IMR-90 (cell line): Measurements from ENCODE around the gene ERGIC2. TPM values are rescaled to one million over a fixed set of nuclear protein-coding genes. Genes with fewer than 3 reads are reported as not detected.
"Not testable (repeated sequence)": the region's sequence is repeated elsewhere in the genome, so short reads cannot be mapped to it uniquely, and the experiment has no call there.

ENCODE experiments used
- ATAC-seq: fragments of 200-7000 bp; cut with Tn5 transposase; 2 replicates; pipeline ENCODE4 v1.9.1; 2020; ENCODE audit warnings: low read depth, mild to moderate bottlenecking, moderate library complexity
- BruUV-seq: library from RNA; stranded (reverse); fragments of 400-500 nt; replicated peaks from 2 replicates; lab custom pipeline; 2021; lab: Mats Ljungman, UMichigan
- CTCF ChIA-PET: fragments of 300-600 bp; formaldehyde crosslinking; extraction: SDS; loops from one replicate; lab custom pipeline; 2021; ENCODE audit warnings: antibody characterized with exemption; lab: Yijun Ruan, JAX
- POLR2A ChIA-PET: fragments of 300-600 bp; sonication (Branson Sonifier 250); formaldehyde crosslinking; loops from one replicate; lab custom pipeline; 2022; ENCODE audit warnings: antibody characterized with exemption; ENCODE audit not compliant: unreplicated experiment; lab: Charles Lee
- DNase-seq: peaks from one replicate; pipeline ENCODE4 v3.0.0; 2013
- H2AFZ ChIP-seq: replicated peaks from 2 replicates; pipeline ENCODE3; 2013; ENCODE audit warnings: low read length, mild to moderate bottlenecking; ENCODE audit not compliant: poor library complexity
- H2AK5ac ChIP-seq: 2 replicates; pipeline ENCODE4 v1.6.1; 2013; ENCODE audit warnings: low read depth, low read length, inconsistent platforms
- H2AK9ac ChIP-seq: replicated peaks from 2 replicates; pipeline ENCODE3; 2013; ENCODE audit warnings: mild to moderate bottlenecking, low read depth, low read length, moderate library complexity; ENCODE audit not compliant: poor library complexity
- H2BK120ac ChIP-seq: 2 replicates; pipeline ENCODE4 v1.6.1; 2013; ENCODE audit warnings: low read depth, low read length, inconsistent platforms
- H2BK15ac ChIP-seq: 3 replicates; pipeline ENCODE4 v1.6.1; 2013; ENCODE audit warnings: low read depth, low read length, inconsistent platforms
- H2BK20ac ChIP-seq: 2 replicates; pipeline ENCODE4 v1.6.1; 2013; ENCODE audit warnings: low read depth, mild to moderate bottlenecking, inconsistent platforms, low read length, moderate library complexity
- H2BK5ac ChIP-seq: 2 replicates; pipeline ENCODE4 v1.6.1; 2013; ENCODE audit warnings: mild to moderate bottlenecking, low read depth, low read length, inconsistent platforms; ENCODE audit not compliant: poor library complexity, severe bottlenecking
- H3K14ac ChIP-seq: replicated peaks from 2 replicates; pipeline ENCODE4 v1.6.1; 2013; ENCODE audit warnings: low read depth, low read length, inconsistent platforms
- H3K18ac ChIP-seq: 2 replicates; pipeline ENCODE4 v1.6.1; 2013; ENCODE audit warnings: low read depth, low read length, control low read depth
- H3K23ac ChIP-seq: 2 replicates; pipeline ENCODE4 v1.6.1; 2013; ENCODE audit warnings: low read depth, low read length, inconsistent platforms
- H3K27ac ChIP-seq: 2 replicates; pipeline ENCODE4 v1.5.1; 2013; ENCODE audit warnings: mild to moderate bottlenecking, control low read depth, low read length; ENCODE audit not compliant: insufficient read depth
- H3K27me3 ChIP-seq: 2 replicates; pipeline ENCODE4 v1.6.1; 2013; ENCODE audit warnings: low read length; ENCODE audit not compliant: control insufficient read depth, insufficient read depth
- H3K36me3 ChIP-seq: 2 replicates; pipeline ENCODE4 v1.6.1; 2013; ENCODE audit warnings: low read length, mixed read lengths; ENCODE audit not compliant: control insufficient read depth, insufficient read depth
- H3K4ac ChIP-seq: 2 replicates; pipeline ENCODE4 v1.6.1; 2013; ENCODE audit warnings: low read depth, low read length, inconsistent platforms
- H3K4me1 ChIP-seq: 2 replicates; pipeline ENCODE4 v1.6.1; 2013; ENCODE audit warnings: low read length, mixed read lengths; ENCODE audit not compliant: control insufficient read depth, insufficient read depth
- H3K4me2 ChIP-seq: 2 replicates; pipeline ENCODE4 v1.6.1; 2013; ENCODE audit warnings: low read depth, mild to moderate bottlenecking, control low read depth, low read length, moderate library complexity
- H3K4me3 ChIP-seq: 2 replicates; pipeline ENCODE4 v1.5.1; 2013; ENCODE audit warnings: low read depth, mild to moderate bottlenecking, control low read depth, low read length, moderate library complexity; ENCODE audit not compliant: insufficient read depth
- H3K56ac ChIP-seq: 2 replicates; pipeline ENCODE4 v1.6.1; 2013; ENCODE audit warnings: low read length, inconsistent platforms; ENCODE audit not compliant: insufficient read depth; ENCODE audit errors: extremely low read depth
- H3K79me1 ChIP-seq, 2 experiments: 2 replicates each; pipeline ENCODE4 v1.6.1; 2013; ENCODE audit warnings: low read length in 2 of 2, inconsistent platforms in 1 of 2, low read depth in 1 of 2
- H3K9ac ChIP-seq: 2 replicates; pipeline ENCODE4 v1.6.1; 2013; ENCODE audit warnings: low read depth, low read length, control low read depth
- H3K9me1 ChIP-seq: 2 replicates; pipeline ENCODE4 v1.6.1; 2013; ENCODE audit warnings: low read length, inconsistent platforms; ENCODE audit not compliant: insufficient read depth
- H3K9me3 ChIP-seq: 2 replicates; pipeline ENCODE4 v1.6.1; 2013; ENCODE audit warnings: low read length; ENCODE audit not compliant: control insufficient read depth, insufficient read depth
- H4K20me1 ChIP-seq: 2 replicates; pipeline ENCODE4 v1.6.1; 2013; ENCODE audit warnings: low read length, inconsistent platforms; ENCODE audit not compliant: insufficient read depth
- H4K5ac ChIP-seq: 2 replicates; pipeline ENCODE4 v1.6.1; 2013; ENCODE audit warnings: mild to moderate bottlenecking, low read depth, low read length, control low read depth
- H4K8ac ChIP-seq, 2 experiments: 2 replicates each; pipeline ENCODE4 v1.6.1; 2013; ENCODE audit warnings: low read depth in 2 of 2, low read length in 2 of 2, control low read depth in 1 of 2, inconsistent platforms in 1 of 2
- H4K91ac ChIP-seq: 2 replicates; pipeline ENCODE4 v1.6.1; 2013; ENCODE audit warnings: low read depth, low read length, inconsistent platforms; ENCODE audit not compliant: insufficient read depth
- WGBS, 2 experiments: methylation state at CpG; one replicate each; pipeline versions ENCODE4 v1.1.5 to v1.1.7; 2013; ENCODE audit warnings: missing lambda C conversion rate in 2 of 2; ENCODE audit not compliant: insufficient read length in 1 of 2; ENCODE audit errors: extremely low coverage in 2 of 2; 5-methylcytosine and 5-hydroxymethylcytosine counted together
- dilution Hi-C: fragments of 300-500 bp; cut with HindIII; formaldehyde crosslinking; loops from one replicate; pipeline ENCODE4 v1.14.3; 2018; ENCODE audit warnings: low sequenced_read_pairs; ENCODE audit not compliant: unreplicated experiment
- in situ Hi-C: fragments of 300-500 bp; cut with MboI; formaldehyde crosslinking; loops from 3 replicates; pipeline ENCODE4 v1.14.3; 2019; ENCODE audit warnings: low sequenced_read_pairs, inconsistent platforms, mixed read lengths
- intact Hi-C: fragments of 100-400 bp; cut with micrococcal nuclease; formaldehyde crosslinking; loops from 2 replicates; pipeline ENCODE4 v1.10.0; 2022
- polyA plus RNA-seq, 3 experiments: library from polyadenylated mRNA; depleted of rRNA; stranded (reverse); fragments of >200 nt; gene quantifications; 2 replicates each; pipeline ENCODE4 v1.2.3, GENCODE V29; 2012; ENCODE audit warnings: low replicate concordance in 1 of 3
- total RNA-seq: library from RNA; depleted of rRNA; stranded (reverse); fragments of >200 nt; gene quantifications from 2 replicates; pipeline ENCODE4 v1.2.3, GENCODE V29; 2012

The ERGIC2 gene
- total and polyA plus RNA-seq, 2 of the 4 experiments (the other 2 are of a cell fraction), result 41.0 to 45.3 TPM

DNA sequence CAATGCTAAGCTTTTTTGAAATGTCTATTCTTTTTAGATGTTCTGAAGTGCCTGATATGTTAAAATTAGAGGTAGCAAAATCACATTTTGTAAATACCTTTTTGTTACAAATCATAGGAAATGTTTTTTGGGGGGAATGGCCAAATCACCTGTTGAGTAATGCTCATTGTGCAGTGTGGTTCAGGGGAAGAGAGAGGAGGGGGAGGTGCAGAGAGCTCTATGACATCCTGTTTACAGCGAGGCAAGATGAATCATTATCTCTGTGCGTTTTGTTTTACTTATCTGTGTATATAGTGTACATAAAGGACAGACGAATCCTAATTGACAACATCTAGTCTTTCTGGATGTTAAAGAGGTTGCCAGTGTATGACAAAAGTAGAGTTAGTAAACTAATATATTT is 9.4 kb upstream of the ERGIC2 start:
- ATAC-seq, result peak; percentile 63; the same call in 1 of the 2 replicates
- H2BK20ac ChIP-seq, H3K4me3 ChIP-seq, H2AK9ac ChIP-seq, intact Hi-C loops, H2BK120ac ChIP-seq, H3K79me1 ChIP-seq, H3K23ac ChIP-seq, in situ Hi-C loops, H3K9me3 ChIP-seq, CTCF ChIA-PET, H4K91ac ChIP-seq, H3K9ac ChIP-seq, H4K8ac ChIP-seq, H3K36me3 ChIP-seq, H2AFZ ChIP-seq, H2AK5ac ChIP-seq, H3K14ac ChIP-seq, H3K4me1 ChIP-seq, H3K27me3 ChIP-seq, POLR2A ChIA-PET, H4K20me1 ChIP-seq, H3K4ac ChIP-seq, H4K5ac ChIP-seq, BruUV-seq, H3K18ac ChIP-seq, H3K56ac ChIP-seq, H2BK5ac ChIP-seq, H3K27ac ChIP-seq, dilution Hi-C loops, H3K9me1 ChIP-seq, H2BK15ac ChIP-seq, H3K4me2 ChIP-seq: not testable (repeated sequence)
- WGBS, 2 experiments, result 20% methylated on average over 1 of the region's 3 CpGs; no CpG with 5 or more reads in 1 of the 2 experiments
- DNase-seq, result peak; percentile 19
